Testis (tissue), 3 donors: Measurements from ENCODE around the gene DLX5. TPM values are rescaled to one million over a fixed set of nuclear protein-coding genes. Genes with fewer than 3 reads are reported as not detected.

Source experiments
- DNase-seq: peaks from one replicate; pipeline ENCODE4 v3.0.0-alpha.2; 2019
- H3K27ac ChIP-seq, 2 donors: fragments of 200-600 bp; sonication (generic); one replicate each; pipeline ENCODE4 v1.5.1; 2019
- H3K27me3 ChIP-seq: fragments of 200-600 bp; sonication (generic); one replicate; pipeline ENCODE4 v1.5.1; 2019
- H3K36me3 ChIP-seq: fragments of 200-600 bp; sonication (generic); one replicate; pipeline ENCODE4 v1.5.1; 2017; ENCODE audit warnings: low read depth; ENCODE audit errors: missing control alignments
- H3K4me1 ChIP-seq: fragments of 200-600 bp; sonication (generic); one replicate; pipeline ENCODE4 v1.5.1; 2019
- H3K4me3 ChIP-seq, 2 donors: fragments of 200-600 bp; sonication (generic); one replicate each; pipeline ENCODE4 v1.5.1; 2017 to 2019
- H3K9me3 ChIP-seq: fragments of 200-600 bp; sonication (generic); one replicate; pipeline ENCODE4 v1.5.1; 2017
- POLR2A ChIP-seq: fragments of 450-650 bp; IDR thresholded peaks from one replicate; pipeline ENCODE4 v1.6.1; 2017; ENCODE audit warnings: antibody characterized with exemption, mild to moderate bottlenecking, moderate library complexity
- WGBS, 2 donors: methylation state at CpG; one replicate each; pipeline ENCODE4 v1.1.5; 2018; 5-methylcytosine and 5-hydroxymethylcytosine counted together
- intact Hi-C: fragments of 100-400 bp; cut with DNase I; formaldehyde crosslinking; loops from one replicate; pipeline ENCODE4 v1.15.1; 2023; ENCODE audit warnings: low total_unique reads
- polyA plus RNA-seq: library from polyadenylated mRNA; stranded (reverse); fragments of 350-450 nt; fragmentation: Illumina TruSeq; extraction: RNeasy Lipid Tissue Mini Kit (QIAGEN cat#74804); gene quantifications from one replicate; pipeline ENCODE4 v1.2.3, GENCODE V29; 2014; ENCODE audit warnings: low read depth, low replicate concordance; ENCODE audit not compliant: insufficient read depth
- total RNA-seq, 2 donors: library from RNA; depleted of rRNA; stranded (reverse); fragments of >200 nt; gene quantifications; one replicate each; pipeline ENCODE4 v1.2.3, GENCODE V29; 2016
- TF ChIP-seq, protein P1 (sequence below), 3 experiments: fragments of 450-650 bp in 2 of 3; fragments of 200-600 bp in 1 of 3; sonication (generic) in 1 of 3; IDR thresholded peaks; one replicate each; pipeline ENCODE4 v1.5.1; 2016 to 2019; ENCODE audit warnings: antibody characterized with exemption in 3 of 3, mild to moderate bottlenecking in 2 of 3, moderate library complexity in 1 of 3

Gene DLX5
- total and polyA plus RNA-seq, 3 donors from 2014 or later, result 1.3 to 2.6 (median 2.3) TPM

- H3K9me3 ChIP-seq, result no peaks in the 10 kb centered on the region
- H3K4me1 ChIP-seq, result no peaks in the 10 kb centered on the region
- H3K4me3 ChIP-seq, result no peak overlapping the region
- WGBS, 2 donors, result 93 to 96% methylated on average over 2 of the region's 2 CpGs
- H3K36me3 ChIP-seq, result no peaks in the 10 kb centered on the region
- no peak overlapping the region for H3K27ac ChIP-seq
- TF ChIP-seq, protein P1, sequence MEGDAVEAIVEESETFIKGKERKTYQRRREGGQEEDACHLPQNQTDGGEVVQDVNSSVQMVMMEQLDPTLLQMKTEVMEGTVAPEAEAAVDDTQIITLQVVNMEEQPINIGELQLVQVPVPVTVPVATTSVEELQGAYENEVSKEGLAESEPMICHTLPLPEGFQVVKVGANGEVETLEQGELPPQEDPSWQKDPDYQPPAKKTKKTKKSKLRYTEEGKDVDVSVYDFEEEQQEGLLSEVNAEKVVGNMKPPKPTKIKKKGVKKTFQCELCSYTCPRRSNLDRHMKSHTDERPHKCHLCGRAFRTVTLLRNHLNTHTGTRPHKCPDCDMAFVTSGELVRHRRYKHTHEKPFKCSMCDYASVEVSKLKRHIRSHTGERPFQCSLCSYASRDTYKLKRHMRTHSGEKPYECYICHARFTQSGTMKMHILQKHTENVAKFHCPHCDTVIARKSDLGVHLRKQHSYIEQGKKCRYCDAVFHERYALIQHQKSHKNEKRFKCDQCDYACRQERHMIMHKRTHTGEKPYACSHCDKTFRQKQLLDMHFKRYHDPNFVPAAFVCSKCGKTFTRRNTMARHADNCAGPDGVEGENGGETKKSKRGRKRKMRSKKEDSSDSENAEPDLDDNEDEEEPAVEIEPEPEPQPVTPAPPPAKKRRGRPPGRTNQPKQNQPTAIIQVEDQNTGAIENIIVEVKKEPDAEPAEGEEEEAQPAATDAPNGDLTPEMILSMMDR (IDR thresholded peaks at IDR 0.05), result no peak
- TF ChIP-seq POLR2A, result no peak
- no peak for DNase-seq
- H3K27me3 ChIP-seq, result no peaks in the 10 kb centered on the region
- intact Hi-C loops, result no loop called here
Observed at GRCh38 chr7:96979551-96980276, 44.9 kb downstream of the DLX5 start.

DNA sequence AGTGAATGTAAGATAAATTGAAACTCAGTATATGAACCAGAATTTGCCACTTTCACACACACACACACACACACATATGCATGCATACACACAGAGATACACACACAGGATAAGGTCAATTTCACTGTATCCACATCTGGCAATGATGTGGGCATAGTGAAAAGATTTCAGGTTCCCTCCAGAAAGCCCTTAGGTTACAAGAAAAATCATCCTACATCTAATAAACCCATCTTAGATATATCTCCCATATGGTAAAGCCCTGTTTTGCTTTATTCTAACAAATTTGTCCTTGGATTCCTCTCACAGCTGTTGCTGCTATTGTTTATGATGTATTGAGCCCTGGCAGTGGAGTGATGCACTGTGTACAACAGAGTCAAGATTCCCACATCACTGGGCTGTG lies 47.2 kb downstream of the DLX5 start:
- no peak overlapping the region for H3K27ac ChIP-seq
- no peaks in the 10 kb centered on the region for H3K27me3 ChIP-seq
- H3K4me3 ChIP-seq, result no peak overlapping the region
- DNase-seq, result no peak
- no peaks in the 10 kb centered on the region for H3K9me3 ChIP-seq
- TF ChIP-seq, protein P1 (IDR thresholded peaks at IDR 0.05), result no peak
- TF ChIP-seq POLR2A, result no peak
- H3K36me3 ChIP-seq, result no peaks in the 10 kb centered on the region
- intact Hi-C loops, result no loop called here
- H3K4me1 ChIP-seq, result no peaks in the 10 kb centered on the region

DNA sequence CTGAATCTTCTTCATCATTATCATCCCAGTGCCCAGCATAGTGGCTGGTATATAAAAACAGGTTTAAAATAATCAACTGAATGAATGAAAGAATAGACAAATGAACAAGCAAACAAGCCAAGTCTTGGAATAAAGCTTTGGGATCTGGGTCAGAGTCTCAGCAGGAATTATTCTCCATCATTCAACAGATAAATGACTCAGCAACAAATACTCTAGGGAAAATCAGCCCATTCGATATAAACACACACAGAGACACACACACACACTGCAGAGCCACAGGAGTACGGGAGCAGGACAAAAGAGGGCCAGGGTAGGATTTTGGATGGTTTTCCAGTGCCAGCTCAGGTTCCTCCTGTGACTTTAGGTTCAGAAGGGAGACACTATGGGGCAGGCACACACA lies 48.5 kb downstream of the DLX5 start:
- DNase-seq, result no peak
- 77 to 100% methylated on average over 2 of the region's 2 CpGs for WGBS, 2 donors
- Histone ChIP-seq H3K36me3 (no peaks in the 10 kb centered on the region), H3K27me3 (no peaks in the 10 kb centered on the region), H3K4me1 (no peaks in the 10 kb centered on the region), H3K27ac (no peak overlapping the region), H3K9me3 (no peaks in the 10 kb centered on the region), H3K4me3 (no peak overlapping the region)
- intact Hi-C loops, result no loop called here
- no peak for TF ChIP-seq POLR2A
- TF ChIP-seq, protein P1 (IDR thresholded peaks at IDR 0.05), result no peak

- TF ChIP-seq POLR2A, result no peak
- TF ChIP-seq, protein P1 (IDR thresholded peaks at IDR 0.05), result no peak
- 52 to 56% methylated on average over 2 of the region's 2 CpGs for WGBS, 2 donors
- Histone ChIP-seq H3K4me3 (no peak overlapping the region), H3K27ac (no peak overlapping the region), H3K4me1 (no peaks in the 10 kb centered on the region), H3K27me3 (no peaks in the 10 kb centered on the region), H3K9me3 (no peaks in the 10 kb centered on the region), H3K36me3 (no peaks in the 10 kb centered on the region)
- no peak for DNase-seq
- intact Hi-C loops, result no loop called here
Observed at GRCh38 chr7:96973986-96974385, 50.6 kb downstream of the DLX5 start.

- intact Hi-C loops, result no loop called here
- Histone ChIP-seq H3K27ac (no peak overlapping the region), H3K4me1 (no peaks in the 10 kb centered on the region), H3K9me3 (no peaks in the 10 kb centered on the region), H3K36me3 (no peaks in the 10 kb centered on the region), H3K27me3 (no peaks in the 10 kb centered on the region), H3K4me3 (no peak overlapping the region)
- DNase-seq, result no peak
- TF ChIP-seq, protein P1 (IDR thresholded peaks at IDR 0.05), result no peak
- no peak for TF ChIP-seq POLR2A
Observed at GRCh38 chr7:96970739-96971138, 53.9 kb downstream of the DLX5 start.
